ENCODE data around the gene PSMD12.
"Not testable (repeated sequence)": the region's sequence is repeated elsewhere in the genome, so short reads cannot be mapped to it uniquely, and the experiment has no call there.

The PSMD12 gene

DNA sequence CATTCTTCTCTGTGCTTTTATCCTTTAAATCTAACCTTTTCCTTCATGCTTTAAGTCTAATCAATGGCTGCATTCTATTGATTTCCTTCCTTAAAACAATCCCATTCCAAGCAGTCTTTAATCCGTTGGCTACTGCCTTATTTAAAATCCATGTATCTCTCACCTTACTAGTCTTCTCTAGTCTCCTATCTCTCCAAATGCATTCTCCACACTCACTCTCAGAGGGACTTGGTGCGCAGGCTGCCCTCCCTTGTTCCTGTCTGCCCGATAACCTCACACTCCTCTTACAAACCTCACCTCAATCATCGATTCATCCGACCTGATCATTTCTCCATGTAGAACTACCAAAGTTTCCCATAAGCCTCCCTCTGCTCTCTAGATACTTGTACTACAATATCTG, 23.1 kb downstream of the PSMD12 start:
- TF ChIP-seq, protein P1, sequence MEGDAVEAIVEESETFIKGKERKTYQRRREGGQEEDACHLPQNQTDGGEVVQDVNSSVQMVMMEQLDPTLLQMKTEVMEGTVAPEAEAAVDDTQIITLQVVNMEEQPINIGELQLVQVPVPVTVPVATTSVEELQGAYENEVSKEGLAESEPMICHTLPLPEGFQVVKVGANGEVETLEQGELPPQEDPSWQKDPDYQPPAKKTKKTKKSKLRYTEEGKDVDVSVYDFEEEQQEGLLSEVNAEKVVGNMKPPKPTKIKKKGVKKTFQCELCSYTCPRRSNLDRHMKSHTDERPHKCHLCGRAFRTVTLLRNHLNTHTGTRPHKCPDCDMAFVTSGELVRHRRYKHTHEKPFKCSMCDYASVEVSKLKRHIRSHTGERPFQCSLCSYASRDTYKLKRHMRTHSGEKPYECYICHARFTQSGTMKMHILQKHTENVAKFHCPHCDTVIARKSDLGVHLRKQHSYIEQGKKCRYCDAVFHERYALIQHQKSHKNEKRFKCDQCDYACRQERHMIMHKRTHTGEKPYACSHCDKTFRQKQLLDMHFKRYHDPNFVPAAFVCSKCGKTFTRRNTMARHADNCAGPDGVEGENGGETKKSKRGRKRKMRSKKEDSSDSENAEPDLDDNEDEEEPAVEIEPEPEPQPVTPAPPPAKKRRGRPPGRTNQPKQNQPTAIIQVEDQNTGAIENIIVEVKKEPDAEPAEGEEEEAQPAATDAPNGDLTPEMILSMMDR (IDR thresholded peaks at IDR 0.05; ENCODE audit: control insufficient read depth, insufficient read depth, low read depth, low read length, missing control alignments) = no peak
- no peak for DNase-seq (ENCODE audit: low read depth)
- no peak overlapping the region for H3K4me3 ChIP-seq (ENCODE audit: control insufficient read depth, low read depth, low read length)

DNA sequence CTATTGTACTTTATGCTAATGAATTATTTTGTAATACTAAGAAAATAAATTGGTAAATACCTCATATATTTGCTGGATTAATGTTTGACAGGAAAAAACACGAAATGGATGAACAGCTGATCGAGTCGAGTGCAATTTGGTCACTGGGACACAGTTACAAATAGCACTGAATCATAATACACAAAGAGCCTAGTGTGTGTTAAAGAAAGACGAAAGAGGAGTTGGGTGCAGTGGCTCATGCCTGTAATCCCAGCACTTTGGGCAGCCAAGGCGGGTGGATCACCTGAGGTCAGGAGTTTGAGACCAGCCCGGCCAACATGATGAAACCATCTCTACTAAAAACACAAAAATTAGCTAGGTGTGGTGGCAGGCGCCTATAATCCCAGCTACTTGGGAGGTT, 28.0 kb downstream of the PSMD12 start:
- H3K4me3 ChIP-seq (ENCODE audit: control insufficient read depth, low read depth, low read length); DNase-seq (ENCODE audit: low read depth): not testable (repeated sequence)

DNA sequence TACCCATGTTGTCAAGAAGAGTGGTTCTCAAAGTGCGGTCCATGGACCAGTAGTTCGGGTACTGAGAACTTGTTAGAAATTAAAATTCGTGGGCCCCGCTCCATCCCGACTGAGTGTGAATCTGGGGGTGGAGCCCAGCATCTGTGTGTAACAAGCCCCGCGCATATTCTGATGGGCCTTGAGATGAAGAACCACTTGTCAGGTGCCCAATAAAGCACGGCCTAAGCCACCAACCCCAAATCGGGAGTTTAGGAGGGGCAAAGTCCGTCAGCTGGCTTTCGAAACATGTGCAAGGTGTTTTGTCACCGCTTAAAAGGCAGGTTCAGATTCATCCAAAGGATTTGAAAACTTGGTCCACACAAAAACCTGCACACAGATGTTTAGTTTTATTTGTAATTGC, 29.5 kb downstream of the PSMD12 start:
- no peak for DNase-seq (ENCODE audit: low read depth)
- H3K4me3 ChIP-seq (ENCODE audit: control insufficient read depth, low read depth, low read length) = no peak overlapping the region
- TF ChIP-seq, protein P1 (IDR thresholded peaks at IDR 0.05; ENCODE audit: control insufficient read depth, insufficient read depth, low read depth, low read length, missing control alignments) = no peak

GRCh38 chr17:67335245-67335835, 31.0 kb downstream of the PSMD12 start:
- TF ChIP-seq, protein P1 (IDR thresholded peaks at IDR 0.05; ENCODE audit: control insufficient read depth, insufficient read depth, low read depth, low read length, missing control alignments) = no peak
- no peak for DNase-seq (ENCODE audit: low read depth)
- H3K4me3 ChIP-seq (ENCODE audit: control insufficient read depth, low read depth, low read length) = no peak overlapping the region

- H3K4me3 ChIP-seq (ENCODE audit: control insufficient read depth, low read depth, low read length); DNase-seq (ENCODE audit: low read depth): not testable (repeated sequence)
These were observed 34.2 kb downstream of the PSMD12 start for GRCh38 chr17:67332162-67332508.

DNA sequence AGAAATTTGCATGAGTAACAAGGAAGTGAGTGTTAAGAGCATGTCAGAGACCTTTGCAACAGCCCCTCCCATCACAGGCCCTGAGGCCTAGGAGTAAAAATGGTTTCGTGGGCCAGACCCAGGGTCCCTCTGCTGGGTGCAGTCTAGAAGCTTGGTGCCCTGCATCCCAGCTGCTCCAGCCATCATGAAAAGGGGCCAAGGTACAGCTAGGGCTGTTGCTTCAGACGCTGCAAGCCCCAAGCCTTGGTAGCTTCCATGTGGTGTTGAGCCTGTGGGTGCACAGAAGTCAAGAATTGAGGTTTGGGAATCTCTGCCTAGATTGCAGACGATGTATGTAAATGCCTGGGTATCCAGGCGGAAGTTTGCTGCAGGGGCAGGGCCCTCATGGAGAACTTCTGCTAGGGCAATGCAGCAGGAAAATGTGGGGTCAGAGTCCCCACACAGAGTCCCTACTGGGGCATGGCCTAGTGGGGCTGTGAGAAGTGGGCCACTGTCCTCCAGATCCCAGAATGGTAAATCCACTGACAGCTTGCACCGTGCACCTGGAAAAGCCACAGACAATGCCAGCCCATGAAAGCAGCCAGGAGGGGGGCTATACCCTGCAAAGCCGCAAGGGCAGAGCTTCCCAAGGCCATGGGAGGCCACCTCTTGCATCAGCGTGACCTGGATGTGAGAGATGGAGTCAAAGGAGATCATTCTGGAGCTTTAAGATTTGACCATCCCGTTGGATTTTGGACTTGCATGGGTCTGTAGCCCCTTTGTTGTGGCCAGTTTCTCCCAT, 34.8 kb downstream of the PSMD12 start:
- not testable (repeated sequence) for DNase-seq (ENCODE audit: low read depth)

GRCh38 chr17:67328026-67328425, 38.4 kb downstream of the PSMD12 start:
- TF ChIP-seq, protein P1 (IDR thresholded peaks at IDR 0.05; ENCODE audit: control insufficient read depth, insufficient read depth, low read depth, low read length, missing control alignments) = no peak
- no peak for DNase-seq (ENCODE audit: low read depth)
- H3K4me3 ChIP-seq (ENCODE audit: control insufficient read depth, low read depth, low read length) = no peak overlapping the region

More for the DNA sequence above, 34.8 kb downstream of the PSMD12 start:
- H3K4me3 ChIP-seq (ENCODE audit: control insufficient read depth, low read depth, low read length) = not testable (repeated sequence)

DNA sequence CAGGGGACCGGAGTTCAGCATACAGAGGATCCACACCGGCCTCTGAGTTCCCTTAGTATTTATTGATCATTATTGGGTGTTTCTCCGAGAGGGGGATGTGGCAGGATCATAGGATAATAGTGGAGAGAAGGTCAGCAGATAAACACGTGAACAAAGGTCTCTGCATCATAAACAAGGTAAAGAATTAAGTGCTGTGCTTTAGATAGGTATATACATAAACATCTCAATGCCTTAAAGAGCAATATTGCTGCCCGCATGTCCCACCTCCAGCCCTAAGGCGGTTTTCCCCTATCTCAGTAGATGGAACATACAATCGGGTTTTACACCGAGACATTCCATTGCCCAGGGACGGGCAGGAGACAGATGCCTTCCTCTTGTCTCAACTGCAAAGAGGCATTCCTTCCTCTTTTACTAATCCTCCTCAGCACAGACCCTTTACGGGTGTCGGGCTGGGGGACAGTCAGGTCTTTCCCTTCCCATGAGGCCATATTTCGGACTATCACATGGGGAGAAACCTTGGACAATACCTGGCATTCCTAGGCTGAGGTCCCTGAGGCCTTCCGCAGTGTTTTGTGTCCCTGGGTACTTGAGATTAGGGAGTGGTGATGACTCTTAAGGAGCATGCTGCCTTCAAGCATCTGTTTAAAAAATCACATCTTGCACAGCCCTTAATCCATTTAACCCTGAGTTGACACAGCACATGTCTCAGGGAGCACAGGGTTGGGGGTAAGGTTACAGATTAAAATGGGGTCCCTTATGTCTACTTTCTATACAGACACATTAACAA, 39.2 kb downstream of the PSMD12 start:
- DNase-seq (ENCODE audit: low read depth); H3K4me3 ChIP-seq (ENCODE audit: control insufficient read depth, low read depth, low read length): not testable (repeated sequence)
